Measurements from ENCODE around the gene FAM162A.

- TF ChIP-seq CTCF (IDR thresholded peaks at IDR 0.05) (no peak), POLR2A (IDR thresholded peaks at IDR 0.05) (no peak)
Observed at GRCh38 chr3:122349171-122349570, 34.8 kb upstream of the FAM162A start.

Measured in esophagus squamous epithelium (tissue), 4 donors.